HEK293T (cell line): Measurements from ENCODE around the gene ZNF710.

ENCODE experiments used
- CTCF ChIA-PET: fragments of 350-600 bp; formaldehyde crosslinking; extraction: SDS; loops from one replicate; lab custom pipeline; 2021; ENCODE audit warnings: antibody characterized with exemption, inconsistent platforms; lab: Yijun Ruan, JAX
- POLR2A ChIA-PET: fragments of 350-600 bp; formaldehyde crosslinking; extraction: SDS; loops from one replicate; lab custom pipeline; 2020; ENCODE audit warnings: antibody characterized with exemption, inconsistent platforms; lab: Yijun Ruan, JAX
- DNase-seq: peaks from one replicate; pipeline ENCODE4 v3.0.0; 2012; ENCODE audit warnings: mixed read lengths; ENCODE audit errors: extremely low spot score
- ARNT ChIP-seq: fragments of 450-650 bp; IDR thresholded peaks from 2 replicates; pipeline ENCODE4 v1.6.1; 2017; ENCODE audit warnings: mild to moderate bottlenecking
- BHLHE40 ChIP-seq: fragments of 450-650 bp; IDR thresholded peaks from 2 replicates; pipeline ENCODE4 v1.6.1; 2016; ENCODE audit warnings: mild to moderate bottlenecking, moderate library complexity, borderline replicate concordance
- CTBP1 ChIP-seq: fragments of 450-650 bp; IDR thresholded peaks from 2 replicates; pipeline ENCODE4 v1.6.1; 2016; ENCODE audit warnings: borderline replicate concordance
- ELF4 ChIP-seq: fragments of 450-650 bp; IDR thresholded peaks from 2 replicates; pipeline ENCODE4 v1.6.1; 2017; ENCODE audit warnings: antibody characterized with exemption
- FOXA1 ChIP-seq: fragments of 450-650 bp; IDR thresholded peaks from 2 replicates; pipeline ENCODE4 v1.6.1; 2016; ENCODE audit warnings: mild to moderate bottlenecking
- FOXK2 ChIP-seq: fragments of 450-650 bp; IDR thresholded peaks from 2 replicates; pipeline ENCODE4 v1.6.1; 2016; ENCODE audit warnings: mild to moderate bottlenecking
- FOXM1 ChIP-seq: fragments of 450-650 bp; IDR thresholded peaks from 2 replicates; pipeline ENCODE4 v1.6.1; 2017; ENCODE audit warnings: mild to moderate bottlenecking, borderline replicate concordance
- HDGF ChIP-seq: fragments of 450-650 bp; IDR thresholded peaks from 2 replicates; pipeline ENCODE4 v1.6.1; 2017; ENCODE audit warnings: antibody characterized with exemption, borderline replicate concordance
- L3MBTL2 ChIP-seq: fragments of 450-650 bp; conservative IDR thresholded peaks from 2 replicates; pipeline ENCODE4 v1.6.1; 2016; ENCODE audit warnings: mild to moderate bottlenecking
- LEF1 ChIP-seq: fragments of 450-650 bp; IDR thresholded peaks from 2 replicates; pipeline ENCODE4 v1.6.1; 2017; ENCODE audit warnings: mild to moderate bottlenecking, borderline replicate concordance
- NFRKB ChIP-seq: fragments of 450-650 bp; IDR thresholded peaks from 2 replicates; pipeline ENCODE4 v1.6.1; 2016; ENCODE audit warnings: mild to moderate bottlenecking, moderate library complexity
- PKNOX1 ChIP-seq: fragments of 450-650 bp; IDR thresholded peaks from 2 replicates; pipeline ENCODE4 v1.6.1; 2016
- SP1 ChIP-seq: fragments of 450-650 bp; IDR thresholded peaks from 2 replicates; pipeline ENCODE4 v1.6.1; 2017
- SUZ12 ChIP-seq: fragments of 450-650 bp; IDR thresholded peaks from 2 replicates; pipeline ENCODE4 v1.6.1; 2016; ENCODE audit warnings: mild to moderate bottlenecking
- TARDBP ChIP-seq: fragments of 450-650 bp; IDR thresholded peaks from 2 replicates; pipeline ENCODE4 v1.6.1; 2016
- ZNF384 ChIP-seq: fragments of 450-650 bp; IDR thresholded peaks from 2 replicates; pipeline ENCODE4 v1.6.1; 2016

ZNF710 gene

DNA sequence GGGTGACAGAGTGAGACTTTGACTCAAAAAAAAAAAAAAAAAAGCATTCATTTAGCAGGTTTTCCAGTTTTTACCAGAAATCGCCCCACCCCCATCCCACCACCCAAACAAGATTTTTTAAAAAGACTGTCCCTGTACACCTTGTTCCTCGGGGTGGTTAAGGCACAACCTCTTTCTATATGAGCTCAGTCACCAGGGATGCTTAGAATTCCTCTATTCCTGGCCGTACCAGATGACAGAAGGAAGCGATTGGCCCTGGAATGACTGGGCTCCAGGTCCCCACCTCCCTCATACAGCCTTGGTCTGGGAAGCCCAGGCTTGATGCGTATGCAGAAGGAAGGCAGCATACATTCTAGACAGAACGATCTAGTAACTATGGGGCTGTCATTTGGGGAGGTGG, 75.6 kb downstream of the ZNF710 start:
- no peak for DNase-seq
- ChIA-PET CTCF (interaction anchor here (0.9 kb wide), 1 partner anchor 178 kb away, joined by 4 read pairs; no protein-coding TSS in a partner anchor), POLR2A (no interaction called here)
- no peak for TF ChIP-seq TARDBP
- no peak for TF ChIP-seq NFRKB
- no peak for TF ChIP-seq SP1
- no peak for TF ChIP-seq ARNT
- no peak for TF ChIP-seq PKNOX1
- TF ChIP-seq ZNF384 = no peak
- no peak for TF ChIP-seq CTBP1
- TF ChIP-seq FOXK2 = no peak
- no peak for TF ChIP-seq FOXM1
- TF ChIP-seq L3MBTL2 = no peak
- no peak for TF ChIP-seq FOXA1
- no peak for TF ChIP-seq LEF1
- TF ChIP-seq BHLHE40 = no peak
- TF ChIP-seq SUZ12 = no peak
- no peak for TF ChIP-seq HDGF
- no peak for TF ChIP-seq ELF4

DNA sequence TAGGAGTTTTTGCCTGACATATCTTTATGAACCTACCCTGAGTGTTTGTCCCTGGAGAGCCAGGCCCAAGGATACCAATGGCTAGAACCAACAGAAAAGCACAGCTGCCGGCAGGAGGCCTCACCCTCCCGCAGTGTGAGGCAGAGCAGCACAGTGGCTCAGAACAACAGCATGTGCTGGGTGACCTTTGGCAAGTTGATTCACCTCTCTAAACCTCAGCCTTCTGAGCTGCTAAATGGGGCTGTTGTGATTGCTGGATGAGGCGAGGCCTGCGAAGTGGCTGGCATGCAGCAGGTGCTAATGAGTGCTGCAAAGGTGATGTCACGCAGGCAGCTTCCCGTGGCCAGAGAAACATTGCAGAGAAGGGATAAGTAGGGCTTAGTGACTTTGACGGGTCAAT, 77.8 kb downstream of the ZNF710 start:
- TF ChIP-seq FOXM1 (no peak), NFRKB (no peak), SP1 (no peak), HDGF (no peak), SUZ12 (no peak), FOXA1 (no peak), ELF4 (no peak), PKNOX1 (no peak), LEF1 (no peak), CTBP1 (no peak), BHLHE40 (no peak)
- DNase-seq = no peak
- ChIA-PET CTCF (interaction anchor here (1.1 kb wide), 1 partner anchor 180 kb away, joined by 6 read pairs; no protein-coding TSS in a partner anchor), POLR2A (interaction anchor here (1.3 kb wide), 1 partner anchor 23 kb away, joined by 4 read pairs; the partner anchor contains the start of gene IDH2)

GRCh38 chr15:90079619-90080457, 78.7 kb downstream of the ZNF710 start:
- POLR2A ChIA-PET = interaction anchor here (1.3 to 1.6 kb wide), 2 partner anchors 22 to 77 kb away, joined by 3 to 4 read pairs; partner anchors contain the start of gene IDH2
- TF ChIP-seq L3MBTL2 (no peak), SP1 (no peak), HDGF (no peak), LEF1 (no peak), BHLHE40 (no peak), ELF4 (no peak), TARDBP (no peak), PKNOX1 (no peak), ZNF384 (no peak)
- CTCF ChIA-PET = interaction anchor here (0.5 to 1.1 kb wide), 2 partner anchors 9 to 13 kb away, joined by 3 read pairs; no protein-coding TSS in a partner anchor
- DNase-seq = no peak

DNA sequence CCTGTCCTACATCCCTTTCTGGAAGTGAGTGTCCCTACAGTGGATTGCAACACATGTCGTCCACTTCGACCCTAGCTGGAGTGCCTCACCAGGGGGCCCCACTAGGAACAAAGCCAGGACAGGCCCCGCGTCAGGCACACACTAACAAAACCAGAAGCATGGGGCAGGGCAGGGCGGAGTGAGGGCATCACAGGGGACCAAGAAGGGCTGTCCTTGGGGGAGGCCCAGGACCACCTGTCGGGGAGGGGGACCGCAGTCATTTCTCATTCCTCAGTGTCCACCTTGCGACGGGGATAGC, 79.3 kb downstream of the ZNF710 start:
- POLR2A ChIA-PET = interaction anchor here (0.8 to 1.6 kb wide), 2 partner anchors 22 to 78 kb away, joined by 3 read pairs; partner anchors contain the start of gene IDH2
- no peak for DNase-seq
- no peak for TF ChIP-seq TARDBP
- no peak for TF ChIP-seq FOXA1
- TF ChIP-seq CTBP1 = no peak
- TF ChIP-seq HDGF = no peak
- no peak for TF ChIP-seq ARNT
- TF ChIP-seq NFRKB = no peak
- no peak for TF ChIP-seq FOXK2
- CTCF ChIA-PET = interaction anchor here (0.5 to 1.1 kb wide), 2 partner anchors 9 to 12 kb away, joined by 3 read pairs; no protein-coding TSS in a partner anchor

- DNase-seq = no peak
- CTCF ChIA-PET = no interaction called here
- POLR2A ChIA-PET = interaction anchor here (0.8 to 1.6 kb wide), 2 partner anchors 21 to 79 kb away, joined by 3 read pairs; partner anchors contain the start of gene IDH2
- TF ChIP-seq PKNOX1 (no peak), SUZ12 (no peak), FOXA1 (no peak), HDGF (no peak), ARNT (no peak), FOXM1 (no peak)
Measured at GRCh38 chr15:90080818-90081393, 79.8 kb downstream of the ZNF710 start.
